Activated CD4-positive, alpha-beta T cell treated with anti-CD3 and anti-CD28 coated beads for 24 hours (primary cell): ENCODE measurements around the gene GRIK2.

Experiments
- DNase-seq, 2 donors: peaks; one replicate each; pipeline ENCODE4 v3.0.0-alpha.2; 2020; ENCODE audit warnings: low read depth in 2 of 2

Gene GRIK2

DNA sequence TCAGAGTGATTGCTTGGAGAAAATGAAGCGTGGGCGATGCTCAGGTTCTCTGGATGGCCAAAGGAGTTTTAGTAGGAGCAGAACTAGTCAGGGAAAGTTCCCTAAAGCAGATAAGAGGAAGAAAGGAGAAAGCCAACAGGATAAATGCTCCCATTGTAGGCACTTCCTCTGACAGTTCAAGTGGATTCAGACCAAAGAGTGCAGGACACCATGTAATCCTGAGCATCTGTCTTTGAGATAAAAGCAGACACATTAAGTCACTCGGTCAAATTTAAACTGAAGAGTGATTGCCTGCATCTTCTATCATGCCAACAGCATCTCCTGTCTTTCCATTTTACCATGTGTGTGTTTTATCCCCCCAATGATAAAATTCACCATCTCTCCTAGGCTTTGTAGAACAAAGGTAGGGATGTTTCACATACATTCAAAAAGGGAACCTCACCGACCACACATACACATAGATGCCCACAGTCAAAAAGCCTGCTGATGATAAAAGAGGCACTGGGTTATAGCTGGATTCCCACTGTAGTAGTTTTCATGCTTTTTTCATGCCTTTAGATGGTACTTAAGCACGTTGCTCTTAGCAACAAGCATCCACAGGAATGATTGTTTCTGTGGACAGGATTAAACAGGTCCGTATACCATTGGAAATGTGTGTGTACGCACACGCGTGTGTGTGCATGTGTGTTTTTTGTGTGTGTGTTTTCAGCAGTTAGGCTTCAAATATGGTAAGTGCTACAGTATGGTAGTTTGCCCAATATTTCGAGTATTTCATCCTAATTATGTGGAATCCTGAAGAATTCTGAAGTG, 7.0 kb downstream of the GRIK2 start:
- no peak for DNase-seq

DNA sequence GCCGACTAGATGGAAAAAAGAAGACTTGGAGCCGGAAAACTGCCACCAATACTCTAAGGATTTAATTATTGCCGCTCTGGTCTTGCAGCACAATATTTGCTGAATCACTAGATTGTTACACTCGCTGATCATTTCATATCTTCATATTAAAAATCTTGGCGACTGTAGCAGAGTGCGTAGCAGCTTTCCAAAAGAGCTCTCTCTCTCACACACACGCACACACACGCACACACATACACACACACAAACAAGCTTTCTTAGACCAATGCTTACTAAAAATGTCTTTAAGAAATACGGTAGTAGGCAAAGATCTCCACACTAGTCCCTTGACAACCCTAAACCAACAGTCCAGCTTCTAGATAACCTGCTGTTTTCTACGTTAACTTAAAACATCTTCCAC, 7.7 kb downstream of the GRIK2 start:
- DNase-seq = no peak

DNA sequence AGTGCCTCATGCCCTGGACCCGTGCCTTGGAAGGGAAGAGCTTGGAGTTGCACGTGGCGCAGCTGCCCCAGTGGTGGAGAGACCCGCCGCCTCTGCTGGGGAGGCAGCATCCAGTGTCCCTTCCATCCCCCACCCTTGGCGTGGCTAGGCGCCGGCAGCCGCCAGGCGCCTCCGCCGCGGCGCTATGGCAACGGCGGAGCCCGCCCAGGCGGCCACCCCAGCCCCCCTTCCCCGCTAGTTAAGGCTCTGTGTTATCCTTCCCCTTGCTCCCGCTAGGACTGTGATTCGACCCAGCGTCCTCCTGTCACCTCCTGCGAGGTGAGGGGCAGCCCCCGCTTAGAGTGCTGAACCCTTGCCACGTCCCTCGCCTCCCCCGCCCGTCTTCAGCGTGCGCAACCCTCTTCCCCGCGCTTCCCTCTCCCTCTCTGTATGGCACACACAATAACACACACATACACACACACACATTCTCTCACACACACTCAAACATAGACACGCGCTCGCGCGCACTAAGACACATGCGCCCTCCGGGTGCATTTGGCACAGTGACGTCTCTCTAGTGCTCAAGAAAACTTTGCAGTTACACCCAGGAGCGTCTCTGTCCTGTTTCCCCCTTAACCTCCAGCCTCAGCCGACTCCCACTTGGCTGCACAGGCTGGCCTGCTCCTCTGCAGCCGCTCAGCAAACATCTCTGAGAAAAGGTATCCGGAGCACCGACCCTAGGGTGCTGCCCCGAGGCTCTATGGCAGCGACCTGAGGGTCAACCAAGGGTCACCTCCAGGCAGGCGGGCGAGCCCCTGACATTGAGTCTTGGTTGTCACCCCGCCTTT, 8.5 kb downstream of the GRIK2 start:
- DNase-seq = no peak

DNA sequence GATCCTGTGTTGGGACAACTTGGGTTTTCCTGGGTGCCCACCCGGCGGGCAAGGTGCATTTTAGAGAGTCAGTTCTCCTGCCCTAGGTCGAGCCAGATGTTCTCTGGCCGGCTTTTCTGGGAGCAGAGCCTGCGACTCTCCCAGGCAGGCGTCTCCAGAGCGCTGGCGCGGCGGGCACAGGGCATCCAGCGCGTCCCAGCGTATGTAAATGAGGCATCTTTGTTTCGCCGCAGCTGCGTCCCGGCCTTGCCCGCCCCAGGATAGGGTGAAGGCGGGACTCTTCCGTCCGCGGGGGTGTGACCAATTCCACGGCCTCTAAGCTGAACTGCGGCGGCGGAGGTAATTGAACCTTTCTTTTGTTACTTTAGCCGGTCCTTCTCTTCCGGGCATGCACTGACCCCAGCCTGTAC, 9.1 kb downstream of the GRIK2 start:
- DNase-seq = no peak

DNA sequence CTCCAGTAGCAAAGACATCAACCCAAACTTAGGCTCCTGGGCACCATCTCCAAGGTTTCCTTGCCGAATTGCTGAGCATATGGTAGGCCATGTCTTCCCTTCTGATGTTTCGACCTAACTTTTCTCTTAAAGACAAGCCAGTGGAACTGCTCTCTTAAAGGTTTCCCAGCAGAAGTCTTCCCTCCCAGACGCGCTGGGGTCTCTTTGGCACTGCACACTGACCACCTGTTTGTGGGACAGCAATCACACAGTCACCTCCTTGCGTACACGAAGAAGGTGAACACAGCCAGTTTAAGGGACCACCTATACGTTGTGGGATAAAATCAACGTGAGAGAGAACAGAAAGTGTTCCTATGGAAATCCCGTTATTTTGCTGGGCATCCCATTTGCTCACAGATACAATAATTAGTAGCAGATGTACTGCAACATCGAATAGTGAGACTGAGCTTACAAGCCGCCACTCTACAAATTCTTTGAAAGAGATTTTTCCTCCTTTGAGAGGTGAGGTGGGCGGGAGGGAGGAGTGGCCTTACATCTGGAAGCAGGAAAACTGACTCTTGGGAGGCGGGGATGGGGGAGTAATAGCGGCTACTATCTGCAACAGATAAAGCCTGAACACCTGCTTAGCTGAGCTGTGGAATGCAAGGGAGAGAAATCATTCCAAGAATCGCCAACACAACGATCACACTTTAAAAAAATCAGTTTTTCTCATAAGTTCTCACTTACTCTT, 9.9 kb downstream of the GRIK2 start:
- DNase-seq = no peak

DNA sequence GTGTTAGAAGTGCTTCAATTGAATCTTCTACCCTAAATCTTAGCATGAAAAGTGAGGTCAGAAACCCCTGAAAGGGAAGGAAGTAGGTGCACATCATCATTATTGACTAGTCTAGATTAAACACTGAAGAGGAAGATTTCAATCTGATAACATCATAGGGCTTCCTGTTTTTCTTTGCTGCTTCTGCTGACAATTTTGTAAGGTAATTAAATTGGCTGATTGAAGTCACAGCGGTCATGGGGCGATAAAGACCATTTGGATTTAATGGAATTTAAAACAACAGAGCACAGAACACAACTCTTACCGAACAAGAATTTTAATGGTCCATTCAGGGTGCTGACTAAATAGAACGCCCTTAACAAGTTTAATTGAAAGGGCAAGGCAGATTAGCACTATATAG, 11.3 kb downstream of the GRIK2 start:
- DNase-seq = no peak

DNA sequence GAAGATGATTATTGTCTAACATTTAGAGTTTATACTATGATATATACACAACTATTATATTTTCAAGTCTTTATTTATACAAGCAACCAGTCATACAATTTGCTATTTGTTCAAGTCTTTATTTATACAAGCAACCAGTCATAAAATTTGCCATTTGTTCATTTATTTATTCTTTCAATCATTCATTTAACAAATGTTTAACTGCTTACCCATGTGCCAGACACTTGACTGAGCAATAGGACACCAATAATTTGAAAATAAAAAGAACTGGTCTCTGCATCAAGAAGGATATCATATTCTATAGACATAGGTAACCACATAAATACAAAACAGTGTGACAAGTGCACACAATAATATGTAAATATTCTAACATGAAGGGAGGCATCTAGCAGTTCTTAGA, 20.3 kb downstream of the GRIK2 start:
- no peak for DNase-seq

DNA sequence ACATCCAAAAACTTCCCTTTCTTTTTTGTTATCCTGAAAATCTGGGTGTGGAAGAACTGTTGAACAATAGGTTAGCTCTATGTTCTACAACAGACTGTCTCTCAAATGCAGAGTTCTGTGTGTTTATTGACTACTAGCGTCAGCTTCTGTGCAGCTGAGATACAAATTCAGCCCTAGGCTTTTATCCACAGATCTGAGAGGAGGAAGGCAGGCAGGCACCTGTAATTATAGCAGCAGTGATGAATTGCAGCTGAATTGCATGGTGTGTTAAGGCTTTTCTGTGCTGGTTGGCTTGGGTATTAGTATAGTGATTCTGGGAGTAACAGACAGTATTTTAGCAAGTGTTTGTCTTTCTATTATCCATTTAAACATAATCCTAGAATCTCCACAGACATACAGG, 24.4 kb downstream of the GRIK2 start:
- DNase-seq = no peak

DNA sequence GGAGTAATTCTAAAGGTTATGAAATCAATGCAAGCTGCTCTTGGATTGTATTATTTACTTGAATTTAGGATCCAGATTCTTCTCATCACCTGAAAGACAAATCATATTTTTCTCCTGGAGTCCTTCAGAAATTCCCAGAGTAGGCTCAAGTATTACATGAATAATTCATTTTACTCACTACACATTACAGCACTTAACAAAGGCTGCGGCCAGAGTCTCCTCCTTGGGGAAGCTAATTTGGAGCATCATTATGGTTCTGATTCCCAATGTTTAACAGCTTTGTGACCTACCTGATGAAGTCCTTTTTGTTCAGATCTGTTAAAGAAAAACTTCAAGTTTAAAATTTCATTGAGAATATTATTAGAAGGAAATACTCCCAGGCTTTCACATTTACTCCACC, 28.7 kb downstream of the GRIK2 start:
- DNase-seq = no peak

DNA sequence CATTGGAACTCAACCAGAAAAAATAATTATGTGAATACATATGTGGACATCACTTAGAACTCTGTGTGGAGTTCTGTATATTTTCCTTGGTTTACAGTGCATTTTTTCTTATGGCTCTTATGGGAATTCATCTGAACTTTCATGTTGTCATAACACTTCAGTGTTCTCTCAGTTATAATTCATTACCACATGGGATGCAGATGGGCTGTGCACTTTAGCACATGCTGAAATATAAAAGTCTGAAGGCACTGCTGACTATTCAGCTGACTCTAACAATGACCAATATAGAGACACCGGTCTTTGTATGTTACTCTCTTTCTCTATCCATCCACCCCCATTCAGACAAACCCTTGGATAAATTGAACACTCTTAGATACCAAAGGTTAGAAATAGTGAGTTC, 29.3 kb downstream of the GRIK2 start:
- no peak for DNase-seq

DNA sequence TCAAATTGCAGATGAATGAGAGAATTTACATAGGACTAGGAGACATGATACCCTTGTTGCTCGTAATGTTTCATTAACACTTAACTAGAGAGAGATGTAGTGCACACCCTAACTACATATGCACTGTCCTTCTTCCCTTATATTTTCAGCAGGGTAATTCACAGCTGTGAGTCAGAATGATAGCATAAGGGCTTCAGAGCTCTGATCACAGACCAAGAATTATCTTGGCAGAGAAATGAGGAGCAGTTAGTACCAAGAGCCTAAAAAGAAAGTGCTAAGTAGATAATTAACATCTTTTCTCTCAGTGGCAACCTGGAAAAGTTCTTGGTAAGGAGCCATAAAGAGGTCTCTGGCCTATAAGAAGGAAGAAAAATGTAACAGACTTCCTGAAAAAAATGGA, 35.8 kb downstream of the GRIK2 start:
- no peak for DNase-seq

DNA sequence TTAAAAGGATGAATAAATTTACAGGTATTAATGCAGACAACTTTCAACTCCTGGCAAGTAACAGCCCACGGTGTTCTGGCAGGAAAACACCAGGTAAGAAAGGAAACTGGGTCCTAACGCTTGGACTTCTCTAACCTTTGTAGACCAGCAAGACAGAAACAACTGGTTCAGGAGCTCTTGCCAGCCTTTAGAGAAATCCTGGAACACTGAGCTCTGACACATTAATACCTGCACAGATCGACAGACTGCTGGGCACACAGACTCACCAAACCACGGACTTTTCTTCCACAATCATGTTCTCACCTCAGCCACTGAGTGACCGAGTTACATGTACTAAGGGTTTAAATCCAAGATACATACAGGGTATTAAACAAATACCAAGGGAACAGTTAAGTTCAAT, 36.3 kb downstream of the GRIK2 start:
- no peak for DNase-seq

DNA sequence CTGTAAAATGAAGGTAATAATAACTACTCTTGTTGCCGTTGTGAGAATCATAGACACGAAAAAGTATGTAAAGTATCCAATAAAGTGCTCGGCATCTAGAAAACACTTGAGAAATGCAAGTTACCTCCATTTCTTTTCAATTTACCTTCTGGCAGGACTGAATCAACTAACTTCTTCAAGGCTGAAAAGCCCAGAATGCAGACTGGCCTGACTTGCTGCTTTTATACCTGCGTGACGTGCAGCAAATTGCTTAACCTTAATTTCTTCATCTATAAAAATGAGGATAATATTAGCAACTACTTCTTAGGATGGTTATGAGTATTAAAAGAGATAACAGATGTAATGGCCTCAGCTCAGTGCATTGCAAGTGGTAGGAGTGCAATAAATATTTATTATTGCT, 39.6 kb downstream of the GRIK2 start:
- no peak for DNase-seq

DNA sequence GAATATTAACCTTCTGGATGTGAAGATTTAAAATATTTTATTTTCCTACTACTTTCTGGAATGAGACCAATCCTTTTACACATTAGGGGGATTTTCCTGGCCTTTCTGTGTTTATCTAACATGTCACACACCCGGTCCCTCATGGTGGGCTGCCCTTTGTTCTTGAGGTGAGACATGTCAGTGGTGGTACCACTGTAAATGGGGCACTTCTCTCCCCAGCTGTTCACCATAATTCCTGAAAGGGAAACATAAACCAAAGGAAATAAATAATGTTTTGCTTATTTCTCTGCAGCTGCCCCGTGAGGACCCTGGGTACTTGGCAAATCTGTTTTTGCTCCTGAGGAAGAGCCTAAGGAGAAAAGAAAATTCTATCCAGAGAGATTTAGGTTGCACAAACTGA, 41.1 kb downstream of the GRIK2 start:
- no peak for DNase-seq

DNA sequence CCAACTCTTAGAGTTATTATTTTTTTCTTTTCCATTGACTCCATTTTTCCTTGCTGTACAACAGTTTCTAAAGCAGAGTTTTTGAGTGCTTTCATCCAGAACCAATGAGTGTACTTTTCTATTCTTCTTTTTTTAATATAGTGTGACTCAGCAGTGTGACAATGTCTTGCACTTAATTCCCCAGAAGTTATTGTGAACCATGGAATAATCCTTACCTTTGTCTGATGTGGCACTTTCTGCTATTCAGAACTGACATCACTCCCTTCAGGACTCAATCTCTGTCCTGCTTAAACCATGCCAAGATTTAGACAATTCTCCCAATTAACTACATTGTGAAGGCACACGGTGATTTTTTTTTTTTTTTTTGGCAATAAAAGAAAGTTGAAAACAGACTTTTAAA, 41.5 kb downstream of the GRIK2 start:
- no peak for DNase-seq

DNA sequence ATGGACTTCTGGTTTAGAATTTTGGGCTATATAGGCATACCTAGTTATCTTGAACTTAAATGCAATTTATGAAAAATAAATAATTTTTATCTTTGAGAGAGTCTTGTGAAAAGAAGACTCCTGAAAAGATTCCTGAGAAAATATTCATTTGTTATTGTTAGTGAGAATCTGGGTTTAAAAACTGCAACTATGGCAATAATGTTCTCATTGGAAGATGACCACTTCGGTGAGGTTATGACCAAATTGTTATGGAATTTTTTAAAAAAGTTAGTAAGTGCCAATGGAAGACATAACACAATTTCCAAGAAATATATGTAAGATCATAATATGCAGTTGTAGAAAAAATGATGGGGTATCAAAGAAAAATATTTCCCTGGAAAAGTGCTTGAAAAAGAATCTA, 46.3 kb downstream of the GRIK2 start:
- DNase-seq = no peak

DNA sequence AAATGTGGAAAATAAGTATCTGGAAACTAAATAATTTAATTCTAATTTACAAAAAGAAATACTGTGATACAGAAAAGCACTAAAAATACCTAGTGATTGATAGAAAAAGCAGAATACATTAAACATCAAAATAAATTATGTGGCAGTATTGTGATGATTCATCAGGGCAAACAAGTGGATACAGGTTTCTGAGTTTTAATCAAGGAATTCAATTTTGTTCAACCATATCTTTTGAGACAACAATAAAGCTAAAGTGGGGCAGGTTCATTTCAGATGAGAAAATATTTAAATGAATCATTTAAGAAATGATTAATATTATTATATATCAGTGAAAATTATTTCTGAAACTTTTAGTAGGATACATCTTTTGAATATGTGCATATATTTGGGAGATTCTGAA, 49.8 kb downstream of the GRIK2 start:
- no peak for DNase-seq

DNA sequence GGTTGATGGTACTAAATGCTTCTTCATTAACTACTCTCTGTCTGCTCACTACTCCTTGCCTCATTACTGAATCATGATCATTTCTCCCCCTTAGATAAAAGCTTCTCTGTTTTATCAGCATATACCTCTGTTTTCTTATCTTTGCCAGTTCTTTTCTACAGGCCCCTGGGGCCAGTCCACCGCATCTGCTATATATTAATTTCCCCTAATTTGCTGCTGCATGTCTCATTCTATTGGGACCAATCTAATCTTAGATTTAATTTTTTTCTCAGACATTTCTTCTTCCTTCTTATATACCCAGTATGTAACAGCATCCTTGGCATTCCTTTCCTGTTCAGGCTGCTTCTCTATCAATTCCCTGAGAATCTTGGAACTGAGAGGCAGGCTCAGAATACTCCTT, 51.2 kb downstream of the GRIK2 start:
- DNase-seq = no peak

DNA sequence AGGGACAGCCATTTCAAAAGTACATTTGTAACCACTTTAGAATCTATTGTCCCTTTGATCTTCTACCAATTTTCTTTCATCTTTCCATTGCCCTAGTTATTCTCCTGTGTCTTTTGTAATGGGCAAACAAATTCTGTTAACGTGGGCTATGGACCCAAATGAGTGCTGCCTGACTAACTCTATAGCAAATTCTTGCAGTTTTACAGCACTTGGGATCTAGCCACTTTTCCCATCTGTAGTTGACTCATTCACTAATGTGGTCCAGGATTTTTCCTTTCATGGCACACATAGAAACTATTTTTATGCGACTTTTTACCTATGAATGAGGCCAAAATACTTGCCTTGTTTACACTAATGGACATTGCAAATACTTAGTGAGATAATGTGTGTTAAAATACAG, 52.0 kb downstream of the GRIK2 start:
- DNase-seq = no peak

DNA sequence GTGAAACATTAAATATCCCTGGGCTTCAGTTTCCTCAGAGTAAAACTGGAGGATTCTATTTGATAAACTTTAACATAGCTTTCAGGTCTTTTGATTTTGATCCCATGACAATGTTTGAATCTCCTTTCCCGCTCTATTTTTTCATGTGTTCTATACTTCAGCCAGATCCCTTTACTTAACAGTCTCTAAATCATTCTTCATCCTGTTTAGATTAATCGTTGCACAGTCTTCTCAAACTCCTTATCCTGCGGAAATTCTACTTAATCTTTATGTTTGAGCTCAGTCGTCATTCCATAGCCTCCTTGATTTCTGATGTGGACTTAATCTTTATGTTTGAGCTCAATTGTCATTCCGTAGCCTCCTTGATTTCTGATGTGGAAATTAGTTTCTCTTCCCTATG, 57.4 kb downstream of the GRIK2 start:
- DNase-seq = no peak

DNA sequence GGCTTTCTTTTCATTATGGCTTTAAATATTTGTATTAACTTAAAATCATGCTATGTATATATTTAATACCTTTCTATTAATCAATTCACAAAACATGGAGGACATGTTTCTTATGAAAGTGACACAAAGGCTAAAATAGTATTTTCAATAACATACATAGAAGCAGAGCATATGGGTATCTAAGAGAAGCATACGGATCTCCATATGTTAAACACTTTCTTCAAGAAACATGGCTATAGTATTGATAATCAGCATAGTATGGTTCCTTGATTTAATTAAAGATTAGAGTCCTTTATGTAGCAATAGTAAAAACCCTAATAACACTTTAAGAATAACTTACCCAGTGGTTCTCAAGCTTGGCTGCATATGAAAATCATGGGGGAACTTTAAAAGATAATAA, 58.5 kb downstream of the GRIK2 start:
- no peak for DNase-seq

DNA sequence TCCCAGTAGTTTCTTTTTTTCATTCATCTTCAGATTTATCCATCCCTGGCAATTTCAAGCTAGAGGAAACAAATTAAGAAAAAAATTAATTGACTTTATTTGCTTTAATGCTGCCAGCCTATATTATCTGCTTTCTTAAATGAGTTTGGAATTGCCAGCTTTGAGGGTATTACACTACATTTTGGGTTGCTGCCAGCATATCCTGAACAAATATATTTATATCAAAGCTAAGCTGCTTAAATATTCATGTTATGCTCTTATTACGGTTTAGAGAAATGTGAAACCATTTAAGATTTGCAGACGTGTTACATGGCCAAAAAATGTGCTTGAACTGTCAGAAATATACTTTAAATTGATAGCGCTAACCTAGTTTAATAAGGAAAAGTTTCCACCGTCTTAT, 59.7 kb downstream of the GRIK2 start:
- no peak for DNase-seq
